HG03460 (cell line): ENCODE results near the gene SPRYD7.
"Not testable (repeated sequence)": the region's sequence is repeated elsewhere in the genome, so short reads cannot be mapped to it uniquely, and the experiment has no call there.

Experiments used
- ATAC-seq: cut with Tn5 transposase; IDR thresholded peaks from one replicate; pipeline ENCODE4 v1.9.1; 2021; ENCODE audit not compliant: unreplicated experiment

Gene SPRYD7

GRCh38 chr13:49933511-49933910 is 2.6 kb downstream of the SPRYD7 start:
- no peak for ATAC-seq

GRCh38 chr13:49932868-49933267 is 3.3 kb downstream of the SPRYD7 start:
- ATAC-seq, result no peak

GRCh38 chr13:49932066-49932465 is 4.1 kb downstream of the SPRYD7 start:
- no peak for ATAC-seq

GRCh38 chr13:49927755-49928154 is 8.4 kb downstream of the SPRYD7 start:
- ATAC-seq, result no peak

- ATAC-seq, result no peak
Observed at GRCh38 chr13:49925881-49926418, 10.2 kb downstream of the SPRYD7 start.

GRCh38 chr13:49922301-49922700 is 13.8 kb downstream of the SPRYD7 start:
- no peak for ATAC-seq

GRCh38 chr13:49920969-49921368 is 15.2 kb downstream of the SPRYD7 start:
- not testable (repeated sequence) for ATAC-seq

- ATAC-seq, result not testable (repeated sequence)
Observed at GRCh38 chr13:49918106-49918505, 18.0 kb downstream of the SPRYD7 start.

GRCh38 chr13:49914947-49915346 is 21.2 kb downstream of the SPRYD7 start:
- no peak for ATAC-seq

GRCh38 chr13:49908637-49909036 is 27.5 kb downstream of the SPRYD7 start:
- ATAC-seq, result no peak

- ATAC-seq, result no peak
Observed at GRCh38 chr13:49904729-49905456, 31.2 kb downstream of the SPRYD7 start.

- ATAC-seq, result no peak
Observed at GRCh38 chr13:49898792-49899191, 37.3 kb downstream of the SPRYD7 start.

- ATAC-seq, result no peak
Observed at GRCh38 chr13:49897713-49898112, 38.4 kb downstream of the SPRYD7 start.

- ATAC-seq, result no peak
Observed at GRCh38 chr13:49895826-49896225, 40.3 kb downstream of the SPRYD7 start.

GRCh38 chr13:49893591-49893990 is 42.5 kb downstream of the SPRYD7 start:
- ATAC-seq, result no peak

- no peak for ATAC-seq
Observed at GRCh38 chr13:49890376-49890775, 45.8 kb downstream of the SPRYD7 start.

- no peak for ATAC-seq
Observed at GRCh38 chr13:49878682-49879081, 57.5 kb downstream of the SPRYD7 start.

- ATAC-seq, result no peak
Observed at GRCh38 chr13:49877629-49878218, 58.4 kb downstream of the SPRYD7 start.

GRCh38 chr13:49874430-49874829 is 61.7 kb downstream of the SPRYD7 start:
- no peak for ATAC-seq

- ATAC-seq, result no peak
Observed at GRCh38 chr13:49869519-49869918, 66.6 kb downstream of the SPRYD7 start.

GRCh38 chr13:49867834-49868233 is 68.3 kb downstream of the SPRYD7 start:
- ATAC-seq, result no peak

- ATAC-seq, result no peak
Observed at GRCh38 chr13:49865218-49865617, 70.9 kb downstream of the SPRYD7 start.
